Measurements from ENCODE around the gene SLC49A3. TPM values are rescaled to one million over a fixed set of nuclear protein-coding genes. Genes with fewer than 3 reads are reported as not detected.

Gene SLC49A3
- total RNA-seq, 2 experiments from 2014 or later, result not detected

DNA sequence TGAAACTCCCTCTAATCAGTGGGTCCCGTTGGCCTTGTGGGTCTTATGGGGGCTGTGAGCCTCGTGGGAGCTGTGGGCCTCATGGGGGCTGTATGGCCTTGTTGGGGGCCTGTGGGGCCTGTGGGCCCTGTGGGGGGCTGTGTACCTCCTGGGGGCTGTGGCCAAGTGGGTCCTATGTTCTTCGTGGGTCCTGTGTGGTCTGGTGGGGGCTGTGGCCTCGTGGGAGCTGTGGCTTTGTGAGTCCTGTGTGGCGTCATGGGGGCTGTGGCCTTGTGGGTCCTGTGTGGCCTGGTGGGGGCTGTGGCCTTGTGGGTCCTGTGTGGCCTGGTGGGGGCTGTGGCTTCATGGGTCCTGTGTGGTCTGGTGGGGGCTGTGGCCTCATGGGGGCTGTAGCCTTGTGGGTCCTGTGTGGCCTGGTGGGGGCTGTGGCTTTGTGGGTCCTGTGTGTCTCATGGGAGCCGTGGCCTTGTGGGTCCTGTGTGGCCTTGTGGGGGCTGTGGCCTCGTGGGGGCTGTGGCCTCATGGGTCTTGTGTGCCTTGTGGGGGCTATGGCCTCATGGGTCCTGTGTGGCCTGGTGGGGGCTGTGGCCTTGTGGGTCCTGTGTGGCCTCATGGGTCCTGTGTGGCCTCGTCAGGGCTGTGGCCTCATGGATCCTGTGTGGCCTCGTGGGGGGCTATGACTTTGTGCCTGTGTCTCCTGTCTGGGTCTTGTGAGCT, 24.1 kb upstream of the SLC49A3 start:
- ChIA-PET POLR2A (interaction anchor here (0.7 kb wide), 1 partner anchor 1130 kb away, joined by 3 read pairs; no protein-coding TSS in a partner anchor), CTCF (ENCODE audit: unreplicated experiment) (no interaction called here)
- no peak overlapping the region for H3K4me2 ChIP-seq (ENCODE audit: low read length)
- peaks cover 24% of the 10 kb centered on the region; the same call in 1 of the 2 replicates for H3K79me2 ChIP-seq (ENCODE audit: insufficient read depth, low read depth, low read length)
- no peak for DNase-seq (ENCODE audit: low spot score)
- H3K4me1 ChIP-seq (ENCODE audit: insufficient read depth, low read length, poor library complexity, severe bottlenecking), result no peaks in the 10 kb centered on the region
- H3K9me2 ChIP-seq (ENCODE audit: insufficient read depth, low read length), result no peaks in the 10 kb centered on the region
- H3K36me3 ChIP-seq (ENCODE audit: insufficient read depth, low read length), result peaks cover 48% of the 10 kb centered on the region
- intact Hi-C loops (cut with micrococcal nuclease; ENCODE audit: unreplicated experiment), result no loop called here
- no TSS peak for BruUV-seq (replicated peaks)
- H4K20me1 ChIP-seq (ENCODE audit: insufficient read depth, low read length), result no peaks in the 10 kb centered on the region
- TF ChIP-seq EZH2phosphoT487 (IDR thresholded peaks at IDR 0.05; ENCODE audit: borderline replicate concordance, low read depth, low read length) (no peak), CTCF (conservative IDR thresholded peaks at IDR 0.05; ENCODE audit: low read length) (no peak)
- no peak overlapping the region for H3K4me3 ChIP-seq (ENCODE audit: low read depth, low read length, poor library complexity, severe bottlenecking)
- H3K27ac ChIP-seq (ENCODE audit: low read depth, low read length, poor library complexity, severe bottlenecking), result no peak overlapping the region
- no peak overlapping the region for H2AFZ ChIP-seq (ENCODE audit: low read length)
- H3K9me3 ChIP-seq (ENCODE audit: low read length), result no peaks in the 10 kb centered on the region

DNA sequence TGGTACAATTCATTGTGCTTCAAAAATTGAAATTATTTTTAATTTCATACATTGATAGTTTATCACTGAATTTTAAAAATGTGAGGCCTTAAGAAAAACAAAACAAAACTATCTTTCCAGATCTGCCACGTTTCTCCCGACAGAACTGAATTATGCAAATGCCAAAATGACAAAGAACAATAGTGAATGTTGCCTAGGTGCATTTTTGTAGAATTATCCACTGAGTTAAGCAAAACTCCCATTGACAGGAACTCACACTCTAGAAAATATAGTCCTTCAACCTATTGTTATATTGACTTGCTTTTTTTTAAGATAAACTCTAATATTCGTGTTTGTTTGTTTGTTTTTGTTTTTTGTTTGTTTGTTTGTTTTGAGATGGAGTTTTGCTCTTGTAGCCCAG, 23.1 kb upstream of the SLC49A3 start:
- no peak for TF ChIP-seq EZH2phosphoT487 (IDR thresholded peaks at IDR 0.05; ENCODE audit: borderline replicate concordance, low read depth, low read length)
- peaks cover 48% of the 10 kb centered on the region for H3K36me3 ChIP-seq (ENCODE audit: insufficient read depth, low read length)
- H3K27ac ChIP-seq (ENCODE audit: low read depth, low read length, poor library complexity, severe bottlenecking), result no peak overlapping the region

DNA sequence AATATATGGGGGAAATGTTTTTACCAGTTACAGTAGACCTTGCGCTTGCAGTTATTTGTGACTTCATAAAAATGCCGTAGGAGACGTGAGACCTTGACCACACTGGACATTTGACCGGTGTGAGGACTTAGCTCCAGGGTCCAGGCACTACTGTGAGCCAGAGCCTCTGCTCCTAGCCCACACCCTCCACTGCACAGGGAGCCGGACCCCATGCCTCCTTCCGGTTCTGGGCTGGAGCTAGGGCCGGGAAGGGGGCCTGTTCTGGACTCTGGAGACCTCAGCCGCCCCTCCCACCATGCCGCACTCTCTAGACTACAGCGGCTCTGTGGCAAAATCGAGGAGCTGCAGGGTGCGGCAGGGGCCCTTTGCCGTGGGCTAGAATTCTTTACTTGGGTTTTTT, 22.0 kb upstream of the SLC49A3 start:
- no peak for TF ChIP-seq CTCF (conservative IDR thresholded peaks at IDR 0.05; ENCODE audit: low read length)
- no peak for TF ChIP-seq EZH2phosphoT487 (IDR thresholded peaks at IDR 0.05; ENCODE audit: borderline replicate concordance, low read depth, low read length)
- ChIA-PET POLR2A (no interaction called here), CTCF (ENCODE audit: unreplicated experiment) (no interaction called here)
- BruUV-seq (replicated peaks), result no TSS peak
- H4K20me1 ChIP-seq (ENCODE audit: insufficient read depth, low read length), result no peaks in the 10 kb centered on the region
- H3K79me2 ChIP-seq (ENCODE audit: insufficient read depth, low read depth, low read length), result peaks cover 36% of the 10 kb centered on the region; the same call in 1 of the 2 replicates
- DNase-seq (ENCODE audit: low spot score), result no peak
- peaks cover 6% of the 10 kb centered on the region for H3K4me1 ChIP-seq (ENCODE audit: insufficient read depth, low read length, poor library complexity, severe bottlenecking)
- H3K36me3 ChIP-seq (ENCODE audit: insufficient read depth, low read length), result peaks cover 48% of the 10 kb centered on the region
- no peaks in the 10 kb centered on the region for H3K9me2 ChIP-seq (ENCODE audit: insufficient read depth, low read length)
- intact Hi-C loops (cut with micrococcal nuclease; ENCODE audit: unreplicated experiment), result no loop called here
- no peak overlapping the region for H2AFZ ChIP-seq (ENCODE audit: low read length)
- H3K4me3 ChIP-seq (ENCODE audit: low read depth, low read length, poor library complexity, severe bottlenecking), result no peak overlapping the region
- H3K4me2 ChIP-seq (ENCODE audit: low read length), result no peak overlapping the region
- no peak overlapping the region for H3K27ac ChIP-seq (ENCODE audit: low read depth, low read length, poor library complexity, severe bottlenecking)
- no peaks in the 10 kb centered on the region for H3K9me3 ChIP-seq (ENCODE audit: low read length)

More for the DNA sequence above, 23.1 kb upstream of the SLC49A3 start:
- Histone ChIP-seq H3K4me1 (ENCODE audit: insufficient read depth, low read length, poor library complexity, severe bottlenecking) (peaks cover 2% of the 10 kb centered on the region), H3K9me2 (ENCODE audit: insufficient read depth, low read length) (no peaks in the 10 kb centered on the region), H3K4me3 (ENCODE audit: low read depth, low read length, poor library complexity, severe bottlenecking) (no peak overlapping the region), H2AFZ (ENCODE audit: low read length) (no peak overlapping the region), H3K9me3 (ENCODE audit: low read length) (no peaks in the 10 kb centered on the region), H3K79me2 (ENCODE audit: insufficient read depth, low read depth, low read length) (peaks cover 26% of the 10 kb centered on the region; the same call in 1 of the 2 replicates), H3K4me2 (ENCODE audit: low read length) (no peak overlapping the region), H4K20me1 (ENCODE audit: insufficient read depth, low read length) (no peaks in the 10 kb centered on the region)
- intact Hi-C loops (cut with micrococcal nuclease; ENCODE audit: unreplicated experiment), result no loop called here
- ChIA-PET POLR2A (no interaction called here), CTCF (ENCODE audit: unreplicated experiment) (no interaction called here)
- no TSS peak for BruUV-seq (replicated peaks)
- DNase-seq (ENCODE audit: low spot score), result no peak
